HG03469 (cell line): ENCODE data around the gene SYNE4.

Source experiments
- ATAC-seq: cut with Tn5 transposase; IDR thresholded peaks from one replicate; pipeline ENCODE4 v1.9.1; 2021; ENCODE audit warnings: mild to moderate bottlenecking, moderate library complexity, moderate number of reproducible peaks; ENCODE audit not compliant: unreplicated experiment

The SYNE4 gene

DNA sequence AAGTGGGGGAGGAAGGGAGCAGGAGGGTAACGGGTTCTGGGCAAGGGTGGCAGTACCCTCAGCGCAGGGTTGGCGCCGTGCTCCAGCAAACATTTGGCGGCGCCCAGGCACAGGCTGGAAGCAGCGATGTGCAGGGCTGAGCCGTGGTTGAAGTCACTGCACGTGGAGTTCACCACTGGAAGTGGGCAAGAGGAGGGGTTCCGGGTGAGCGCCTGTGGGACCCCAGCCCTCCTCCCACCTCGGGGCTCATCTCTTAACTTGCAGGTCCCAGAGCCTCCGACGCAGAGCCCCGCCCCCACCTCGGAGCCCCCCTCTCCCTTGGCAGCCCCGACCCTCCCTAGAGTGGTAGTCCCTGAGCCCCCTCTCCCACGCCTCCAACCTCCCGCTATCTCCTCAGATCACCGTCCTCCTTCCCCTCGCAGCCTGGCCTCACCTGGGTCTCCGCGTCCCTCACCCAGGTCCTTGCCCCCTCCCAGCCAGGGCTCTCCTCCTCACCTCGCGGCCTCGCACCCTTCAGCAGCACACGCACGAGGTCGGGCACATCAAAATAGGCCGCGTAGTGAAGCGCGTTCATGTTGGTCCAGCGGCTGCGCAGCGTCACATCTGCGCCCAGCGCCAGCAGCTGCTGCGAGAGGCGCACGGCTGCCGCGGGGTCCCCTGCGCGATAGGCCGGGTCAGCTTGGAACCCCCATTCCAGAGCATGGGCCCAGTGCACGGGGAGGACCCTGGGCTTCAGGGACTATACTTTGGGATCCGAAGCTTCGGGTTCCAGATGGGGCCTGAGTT is 17.7 kb upstream of the SYNE4 start:
- ATAC-seq, result no peak

DNA sequence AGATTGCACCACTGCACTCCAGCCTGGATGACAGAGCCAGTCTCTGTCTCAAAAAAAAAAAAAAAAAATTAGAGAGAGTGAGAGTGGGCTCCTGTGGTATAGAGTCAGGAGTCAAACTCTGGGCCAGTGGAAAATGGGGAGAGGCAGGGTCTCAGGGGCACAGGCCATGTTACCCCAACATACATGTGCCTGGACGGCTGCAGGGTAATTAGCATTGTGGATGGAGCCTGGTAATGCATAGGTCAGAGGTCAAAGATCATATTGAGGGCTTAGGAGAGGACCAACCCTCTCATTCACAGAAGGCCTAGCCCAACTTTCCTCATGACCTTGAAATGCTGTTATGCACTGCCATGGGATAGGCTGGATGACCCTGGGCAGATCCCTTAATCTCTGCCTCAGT is 16.9 kb upstream of the SYNE4 start:
- no peak for ATAC-seq

DNA sequence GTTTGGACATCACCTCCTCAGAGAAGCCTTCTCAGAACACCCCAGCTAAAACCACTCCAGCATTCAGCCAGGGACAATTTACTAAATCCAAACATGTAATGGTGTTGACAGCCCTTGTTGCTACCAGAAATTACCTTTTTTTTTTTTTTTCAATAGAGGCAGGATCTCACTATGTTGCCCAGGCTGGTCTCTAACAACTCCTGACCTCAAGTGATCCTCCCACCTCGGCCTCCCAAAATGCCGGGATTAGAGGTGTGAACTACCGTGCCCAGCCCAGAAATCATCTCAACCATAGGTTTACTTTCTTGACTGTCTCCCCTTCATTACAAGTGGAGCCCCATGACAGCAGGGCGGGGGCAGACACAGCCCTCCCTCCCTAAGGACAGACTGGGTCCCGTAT is 14.8 kb upstream of the SYNE4 start:
- no peak for ATAC-seq

DNA sequence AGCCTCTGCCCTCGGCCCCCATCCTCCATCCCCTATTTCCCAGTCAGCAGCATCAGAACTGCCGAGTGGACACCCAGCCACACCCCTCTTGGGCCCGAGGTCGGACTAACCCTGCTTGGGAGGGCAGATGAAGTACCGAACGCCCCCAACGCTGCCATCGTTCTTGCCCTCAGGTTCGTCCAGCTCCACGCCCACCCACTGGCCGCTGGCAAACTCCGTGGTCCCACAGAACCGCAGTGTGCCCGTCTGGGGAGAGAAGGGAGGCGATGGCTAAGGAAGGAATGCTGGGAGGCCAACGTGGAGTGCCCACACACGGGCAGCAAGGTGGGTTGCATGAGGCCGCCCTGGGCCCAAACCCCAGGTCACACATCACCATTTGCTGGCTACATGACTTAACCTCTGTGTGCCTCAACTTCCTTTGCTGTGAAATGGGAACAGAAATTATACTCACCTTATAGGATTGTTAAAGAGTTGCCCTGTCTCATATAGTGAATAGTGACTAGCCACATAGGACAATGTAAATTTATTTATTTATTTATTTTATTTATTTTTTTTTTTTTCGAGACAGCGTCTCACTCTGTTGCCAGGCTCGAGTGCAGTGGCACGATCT is 10.6 kb upstream of the SYNE4 start:
- no peak for ATAC-seq

DNA sequence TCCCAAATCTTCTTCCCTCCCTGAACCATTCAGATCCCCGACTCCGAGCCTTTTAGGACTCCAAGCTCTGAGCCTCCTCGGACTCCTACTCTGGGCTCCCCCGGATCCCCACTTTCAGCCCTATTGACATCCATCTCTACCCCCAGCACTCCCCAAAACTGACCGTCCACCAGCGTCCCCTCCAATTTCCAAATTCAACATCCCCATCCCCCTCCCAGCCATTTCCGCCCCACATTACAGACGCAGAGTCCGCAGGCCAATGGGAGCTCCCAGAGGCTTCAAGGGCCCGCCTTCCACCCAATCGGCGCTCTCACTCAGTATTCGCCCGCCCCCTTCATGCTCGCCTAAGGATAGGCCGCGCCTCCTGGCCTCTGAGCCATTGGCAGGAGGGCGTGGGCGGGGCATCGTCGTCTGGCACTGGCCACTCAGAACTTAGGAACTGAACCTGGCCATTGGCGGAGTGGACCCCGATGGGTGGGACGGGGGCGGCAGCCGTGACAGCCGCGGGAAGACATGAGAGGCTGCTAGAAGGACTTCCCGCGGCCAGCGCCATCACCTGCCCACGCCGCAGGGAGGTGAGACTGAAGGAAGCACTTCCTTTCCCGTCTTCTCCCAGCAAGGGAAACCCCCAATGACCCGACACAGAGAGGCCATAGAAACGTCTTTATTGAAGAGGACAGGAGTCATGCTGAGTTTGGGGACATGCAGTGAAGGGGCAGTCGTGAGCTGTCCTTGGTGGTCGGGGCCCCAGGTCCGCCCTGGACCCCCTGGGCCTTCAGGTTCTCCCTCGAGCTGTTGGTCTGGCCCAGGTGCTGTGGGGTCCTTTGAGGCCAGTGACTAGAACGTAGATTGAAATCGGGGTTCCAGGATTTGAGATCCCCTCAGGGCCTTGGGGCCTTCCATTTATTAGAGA is 5.7 kb upstream of the SYNE4 start, which contains the start of gene ALKBH6:
Gene ALKBH6, minus strand, starts transcription at position 202 of the 913 bp plus-strand sequence. CDS start 816 bp downstream, outside the sequence.
- ATAC-seq, result peak; percentile 88

DNA sequence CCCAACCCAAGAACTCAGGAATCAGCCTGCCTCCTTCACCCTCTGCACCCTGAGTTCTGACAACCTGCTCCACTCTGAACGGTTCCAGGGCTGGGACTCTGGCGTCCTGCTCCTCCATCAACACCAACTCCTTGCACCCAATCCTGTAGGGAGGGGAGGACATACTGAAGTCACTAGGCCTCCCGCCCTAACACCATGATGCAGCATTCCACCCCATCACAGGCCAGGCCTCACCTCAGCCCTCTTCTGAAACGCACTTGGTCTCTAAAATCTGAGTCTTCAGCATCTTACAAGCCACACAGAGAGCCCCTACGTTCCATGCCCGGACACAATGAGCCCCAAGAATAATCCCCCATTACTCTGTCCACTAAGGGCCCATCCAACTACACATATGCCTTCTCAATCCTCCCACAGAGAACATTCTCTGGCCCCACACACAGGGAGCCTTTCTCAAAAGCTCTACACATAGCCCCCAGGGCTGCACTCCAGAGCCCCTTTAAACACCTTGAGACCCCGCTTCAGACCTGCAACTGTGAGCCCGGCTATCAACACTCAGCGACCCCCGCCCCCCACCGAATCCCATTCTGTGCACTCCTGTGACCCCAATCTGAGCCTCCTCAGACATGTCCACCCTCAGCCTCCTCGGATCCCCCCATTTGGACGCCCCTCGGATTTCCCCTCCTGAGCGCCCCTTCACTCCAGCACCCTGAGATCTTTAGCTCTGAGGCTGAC is 4.8 kb upstream of the SYNE4 start:
- ATAC-seq, result no peak

DNA sequence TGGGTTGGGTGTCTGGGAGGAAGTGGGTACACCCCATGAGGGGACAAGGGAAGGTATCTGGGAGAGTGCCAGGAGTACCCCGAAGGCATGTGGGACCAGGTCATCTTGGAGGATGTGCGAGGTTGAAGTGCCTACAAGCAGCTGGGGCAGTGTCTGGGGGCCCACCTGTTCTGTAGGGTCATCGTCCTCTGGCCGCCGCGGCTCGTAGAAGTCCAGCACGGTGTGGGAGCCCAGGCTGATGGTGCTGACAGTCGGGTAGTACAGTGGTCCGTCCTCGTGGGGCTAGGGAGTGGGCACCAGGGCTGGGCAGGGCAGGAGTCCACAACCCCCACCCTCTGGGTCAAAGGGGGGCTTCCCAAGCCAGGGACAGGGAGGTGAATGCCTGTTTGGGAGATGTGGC is 1.8 kb upstream of the SYNE4 start:
- no peak for ATAC-seq

DNA sequence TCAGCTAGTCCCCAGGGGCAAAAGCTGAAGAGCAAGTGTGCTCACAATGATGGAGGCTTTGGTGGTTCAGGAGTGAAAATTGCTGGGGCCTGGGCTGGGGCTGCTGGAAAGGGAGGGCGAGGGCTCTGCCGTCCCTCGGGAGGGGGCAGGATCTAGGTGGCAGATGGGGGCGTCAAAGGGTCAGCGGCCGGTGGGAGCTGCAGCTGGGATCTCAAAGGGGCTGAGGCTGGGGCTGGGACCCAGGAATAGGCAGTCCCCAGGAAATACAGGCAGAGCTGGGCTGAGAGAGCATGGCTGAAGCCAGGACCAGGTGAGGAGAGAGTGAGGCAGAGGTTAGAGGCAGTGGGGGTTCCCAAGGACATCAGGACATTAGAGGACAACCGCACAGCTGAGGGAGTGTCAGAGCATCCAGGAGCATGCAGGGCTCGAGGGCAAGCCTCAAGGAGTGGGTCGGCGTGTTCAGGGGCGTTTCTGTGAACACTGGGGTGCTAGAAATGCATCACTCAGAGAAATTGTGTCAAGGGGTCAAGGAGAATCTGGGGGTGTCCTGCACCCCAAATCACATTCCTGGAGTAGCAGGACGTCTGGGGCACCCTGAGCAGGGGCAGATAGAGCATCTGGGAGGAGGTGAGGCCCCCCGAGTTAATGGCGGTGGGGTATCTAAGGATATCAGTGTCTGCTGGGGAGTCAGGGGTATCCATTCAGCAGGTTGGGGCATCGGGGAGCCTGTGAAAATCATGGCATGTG is 1.2 kb upstream of the SYNE4 start:
- ATAC-seq, result no peak

DNA sequence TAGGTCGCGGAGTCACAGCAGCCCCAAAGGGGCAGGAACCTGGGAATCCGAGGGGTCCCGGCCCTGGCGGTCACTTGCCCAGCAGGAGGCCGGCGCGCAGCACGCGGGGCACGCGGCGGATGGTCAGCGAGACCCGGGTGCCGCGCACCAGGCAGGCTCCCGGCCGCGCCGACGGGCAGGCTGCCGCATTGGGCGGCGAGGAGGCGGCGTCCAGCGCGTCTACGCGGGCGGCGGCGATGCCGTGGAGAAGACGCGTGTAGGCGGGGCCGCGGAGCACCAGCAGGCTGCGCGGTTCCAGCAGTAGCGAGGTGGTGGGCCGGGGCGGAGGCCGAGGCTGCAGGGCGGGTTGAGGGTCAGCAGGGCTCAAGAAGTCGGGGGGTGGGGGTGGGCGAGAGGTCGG is 607 bp upstream of the SYNE4 start:
- ATAC-seq, result no peak

DNA sequence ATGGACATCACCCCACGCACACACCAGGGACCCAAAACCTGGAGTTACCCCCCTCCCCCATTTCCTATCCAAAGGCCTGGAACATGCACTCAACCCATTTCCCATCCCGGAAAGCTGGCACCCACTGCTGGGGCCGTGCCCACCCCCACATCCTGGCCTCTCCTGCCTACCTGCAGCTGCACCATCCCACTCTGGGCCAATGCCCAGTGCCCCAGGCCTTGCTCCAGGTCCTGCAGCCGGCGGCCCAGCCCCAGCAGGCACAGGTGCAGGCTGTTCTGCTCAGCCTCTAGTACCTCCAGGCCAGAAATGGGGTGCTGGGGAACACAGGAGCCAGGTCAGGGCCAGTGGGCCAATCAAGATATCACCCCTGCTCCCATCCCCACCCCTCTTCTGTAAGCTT is 1.7 kb downstream of the SYNE4 start:
- ATAC-seq, result no peak

DNA sequence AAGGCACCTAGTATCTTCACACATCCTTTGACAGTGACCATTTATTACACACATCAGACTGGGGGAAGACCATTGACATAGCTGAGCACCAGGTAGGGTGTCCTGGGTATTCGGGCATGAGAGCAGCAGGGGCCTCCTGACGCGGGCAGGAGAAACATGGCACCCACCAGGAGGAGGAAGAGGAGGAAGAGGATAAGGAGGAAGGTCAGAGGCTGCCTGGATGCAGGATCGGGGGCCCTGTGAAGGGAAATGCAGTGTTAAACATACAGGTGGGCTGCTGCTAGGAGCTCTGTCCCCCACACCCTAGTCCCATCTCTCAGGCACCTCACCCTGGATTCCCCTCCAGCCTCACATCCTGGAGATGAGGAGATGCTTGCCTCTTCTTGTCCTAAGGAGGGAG is 5.3 kb downstream of the SYNE4 start:
- no peak for ATAC-seq

DNA sequence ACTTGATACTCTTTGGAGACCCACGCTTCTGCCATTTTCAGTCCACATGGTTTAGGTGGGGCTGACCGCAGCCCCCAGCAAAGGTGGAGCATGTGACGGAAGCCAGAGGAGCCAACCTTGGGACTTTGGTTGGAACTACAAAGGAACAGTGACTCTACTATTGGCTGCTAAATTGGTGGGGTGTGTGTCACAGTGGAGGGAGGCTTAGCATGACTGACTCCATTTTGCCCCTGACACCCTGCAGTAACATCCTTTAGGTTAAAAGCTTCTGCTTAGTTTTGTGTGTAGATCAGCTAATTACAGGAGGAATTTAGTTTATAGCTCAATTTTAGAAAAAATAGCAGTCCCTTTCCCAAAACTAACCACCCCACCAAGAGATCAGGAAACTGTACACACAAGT is 7.0 kb downstream of the SYNE4 start:
- no peak for ATAC-seq

DNA sequence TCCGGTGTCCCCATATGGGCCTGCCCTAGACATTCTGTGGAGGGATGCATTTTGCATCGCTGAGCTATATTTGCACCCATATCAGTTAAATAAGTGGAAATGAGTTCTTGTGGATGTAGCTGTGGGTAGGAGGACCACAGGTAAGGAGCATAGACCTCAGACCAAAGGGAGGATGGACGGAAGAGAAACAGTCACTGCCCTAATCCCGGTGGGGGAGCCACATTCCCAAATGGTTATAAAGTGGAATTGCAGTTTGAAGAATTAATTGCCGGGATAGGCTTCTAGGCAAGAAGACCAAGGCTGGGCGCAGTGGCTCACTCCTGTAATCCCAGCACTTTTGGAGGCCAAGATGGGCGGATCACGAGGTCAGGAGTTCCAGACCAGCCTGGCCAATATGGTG is 11.8 kb downstream of the SYNE4 start:
- ATAC-seq, result no peak

DNA sequence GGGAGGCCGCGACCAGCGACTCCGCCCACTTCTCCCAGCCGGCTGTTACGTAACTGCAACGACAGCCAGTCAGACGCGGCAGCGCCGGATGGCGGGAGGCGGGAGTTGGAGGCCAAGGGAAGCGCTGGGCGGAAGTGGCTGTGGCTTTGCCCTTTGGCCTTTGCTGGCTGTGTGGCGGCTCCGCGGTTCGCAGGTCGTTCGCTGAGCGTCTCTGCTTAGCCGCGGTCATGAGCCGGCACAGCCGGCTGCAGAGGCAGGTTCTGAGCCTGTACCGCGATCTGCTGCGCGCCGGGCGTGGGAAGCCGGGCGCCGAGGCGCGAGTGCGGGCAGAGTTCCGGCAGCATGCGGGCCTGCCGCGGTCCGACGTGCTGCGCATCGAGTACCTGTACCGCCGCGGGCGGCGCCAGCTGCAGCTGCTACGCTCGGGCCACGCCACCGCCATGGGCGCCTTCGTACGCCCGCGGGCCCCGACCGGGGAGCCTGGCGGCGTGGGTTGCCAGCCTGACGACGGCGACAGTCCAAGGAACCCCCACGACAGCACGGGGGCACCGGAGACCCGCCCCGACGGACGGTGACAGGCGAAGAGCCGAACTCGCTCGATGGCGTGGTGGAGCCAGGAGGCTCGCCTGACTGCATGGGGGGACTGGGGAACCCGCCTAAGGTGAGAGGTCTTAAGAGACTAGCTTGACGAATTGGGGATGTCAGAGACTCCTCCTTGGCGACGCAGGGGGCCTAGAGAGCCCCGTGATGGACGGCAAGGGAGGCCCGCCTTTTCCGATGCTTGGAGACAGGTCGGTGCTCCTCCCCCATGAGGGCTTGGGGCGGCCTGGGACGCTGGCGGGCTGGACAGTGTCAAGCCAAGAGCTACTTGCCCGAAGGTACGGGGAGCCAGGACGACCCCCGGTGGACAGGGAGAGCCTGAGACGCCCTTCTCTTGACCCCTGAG is 13.3 kb downstream of the SYNE4 start, which contains the start of gene SDHAF1:
Gene SDHAF1, plus strand, starts transcription at position 141 of the 946 bp plus-strand sequence. Its CDS starts 87 bp downstream, at position 228.
- peak; percentile 61 for ATAC-seq

DNA sequence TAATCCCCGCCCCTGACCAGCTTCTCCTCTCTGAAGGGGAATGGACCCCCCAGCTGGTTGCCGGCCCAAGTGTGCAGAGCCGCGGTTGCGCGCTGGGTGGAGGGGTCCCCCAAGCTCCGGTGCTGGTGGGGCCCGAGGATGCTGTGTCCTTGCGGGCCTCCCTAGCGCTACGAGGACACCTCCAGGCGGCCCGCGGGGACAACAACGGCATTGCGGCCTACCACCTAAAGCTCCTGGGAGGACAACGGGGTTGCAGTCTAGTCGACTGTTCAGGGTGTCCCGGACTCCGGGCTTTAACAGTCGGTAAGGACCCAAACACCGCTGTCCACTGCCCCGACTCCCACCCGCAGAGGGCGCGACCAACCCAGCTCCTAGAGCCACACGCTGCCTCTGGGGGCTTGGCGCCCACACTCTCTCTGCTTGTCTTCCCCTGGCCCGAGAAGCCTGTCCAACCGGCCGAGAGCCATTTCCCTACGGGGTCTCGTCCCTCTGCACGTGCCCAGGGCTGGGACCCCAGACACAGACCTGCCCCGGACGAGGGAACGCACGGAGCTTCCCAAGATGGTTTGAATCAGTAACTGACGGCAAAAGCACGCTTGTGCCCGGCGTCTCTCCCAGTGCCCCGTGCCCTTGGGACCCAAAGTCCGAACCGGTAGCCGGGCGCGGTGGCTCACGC is 14.6 kb downstream of the SYNE4 start:
- ATAC-seq, result no peak

DNA sequence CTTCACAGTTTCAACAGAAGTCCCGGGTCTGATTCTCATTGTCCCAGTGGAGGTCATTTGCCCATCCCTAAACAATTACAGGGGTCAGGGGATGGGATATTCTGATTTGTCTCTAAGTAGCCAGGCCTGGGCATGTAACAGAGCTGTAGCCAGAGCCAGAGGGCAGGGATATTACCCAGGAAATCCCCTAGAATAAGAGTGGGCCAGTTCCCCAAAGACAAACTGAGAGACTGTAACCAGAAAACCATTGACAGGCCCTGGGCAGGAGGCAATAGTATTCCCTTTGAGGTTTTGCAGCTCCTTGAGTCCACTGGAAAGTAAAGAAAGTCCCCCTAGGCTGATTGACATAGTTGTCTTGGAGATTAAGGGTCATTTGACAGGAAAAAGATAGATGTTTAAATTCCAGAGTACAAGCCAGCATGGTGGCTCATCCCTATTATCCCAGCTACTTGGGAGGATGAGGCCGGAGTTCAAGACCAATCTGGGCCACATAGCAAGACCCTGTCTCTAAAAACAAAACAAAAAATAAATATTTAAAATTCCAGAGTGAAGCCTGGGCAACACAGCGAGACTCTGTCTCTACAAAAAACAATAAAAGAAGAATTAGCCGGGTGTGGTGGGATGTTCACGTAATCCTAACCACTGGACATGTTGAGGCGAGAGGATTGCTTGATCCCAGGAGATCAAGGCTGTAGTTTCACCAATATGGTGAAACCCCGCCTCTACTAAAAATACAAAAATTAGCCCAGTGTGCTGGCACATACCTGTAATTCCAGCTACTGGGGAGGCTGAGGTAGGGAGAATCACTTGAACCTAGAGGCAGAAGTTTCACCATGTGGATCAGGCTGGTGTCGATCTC is 15.5 kb downstream of the SYNE4 start:
- ATAC-seq, result no peak

DNA sequence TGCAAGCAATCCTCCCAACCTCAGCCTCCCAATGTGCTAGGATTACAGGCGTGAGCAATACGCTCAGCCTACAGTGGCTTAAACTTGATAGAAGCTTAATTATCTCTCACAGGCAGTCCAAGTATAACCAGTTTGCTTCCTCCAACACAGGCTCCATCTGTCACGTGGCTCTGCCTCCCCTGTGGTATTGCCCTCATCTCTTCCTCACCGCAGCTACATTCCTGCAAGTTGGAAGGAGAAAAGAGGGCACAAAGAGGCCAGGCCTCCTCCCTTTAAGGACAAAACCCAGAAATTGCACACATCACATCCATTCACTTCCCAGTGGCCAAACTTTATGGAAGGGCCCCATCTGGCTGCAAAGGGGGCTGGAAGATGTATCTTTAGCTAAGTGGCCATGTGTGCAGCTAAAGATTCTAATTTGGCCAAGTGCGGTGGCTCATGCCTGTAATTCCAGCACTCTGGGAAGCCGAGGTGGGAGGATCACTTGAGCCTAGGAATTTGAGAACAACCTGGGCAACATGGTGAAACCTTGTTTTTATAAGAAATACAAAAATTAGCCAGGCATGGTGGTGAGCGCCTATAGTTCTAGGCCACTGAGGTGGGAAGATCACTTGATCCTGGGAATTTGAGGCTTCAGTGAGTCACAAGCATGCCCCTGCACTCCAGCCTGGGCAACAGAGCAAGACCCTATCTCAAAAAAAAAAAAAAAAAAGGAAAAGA is 16.7 kb downstream of the SYNE4 start:
- ATAC-seq, result no peak
